GM10847 (cell line): Measurements from ENCODE around the gene HOOK2.

Experiments
- POLR2A ChIP-seq: IDR thresholded peaks from 2 replicates; pipeline ENCODE4 v1.6.1; 2011; ENCODE audit not compliant: insufficient read length; ENCODE audit errors: extremely low read depth

HOOK2 gene

DNA sequence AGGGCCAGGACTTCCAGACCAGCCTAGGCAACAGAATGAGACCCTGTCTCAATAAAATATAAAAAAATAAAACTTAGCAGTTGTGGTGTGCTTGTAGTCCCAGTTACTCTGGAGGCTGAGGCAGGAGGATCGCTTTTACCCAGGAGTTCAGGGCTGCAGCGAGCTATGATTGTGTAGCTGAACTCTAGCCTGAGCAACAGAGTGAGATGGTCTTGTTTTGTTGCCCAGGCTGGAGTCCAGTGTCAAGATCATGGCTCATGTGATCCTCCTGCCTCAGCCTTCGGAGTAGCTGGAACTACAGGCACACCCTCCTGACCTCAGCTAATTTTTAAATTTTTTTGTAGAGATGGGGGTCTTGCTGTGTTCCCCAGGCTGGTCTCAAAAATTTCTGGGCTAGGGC, 11.6 kb upstream of the HOOK2 start:
- no peak for TF ChIP-seq POLR2A

DNA sequence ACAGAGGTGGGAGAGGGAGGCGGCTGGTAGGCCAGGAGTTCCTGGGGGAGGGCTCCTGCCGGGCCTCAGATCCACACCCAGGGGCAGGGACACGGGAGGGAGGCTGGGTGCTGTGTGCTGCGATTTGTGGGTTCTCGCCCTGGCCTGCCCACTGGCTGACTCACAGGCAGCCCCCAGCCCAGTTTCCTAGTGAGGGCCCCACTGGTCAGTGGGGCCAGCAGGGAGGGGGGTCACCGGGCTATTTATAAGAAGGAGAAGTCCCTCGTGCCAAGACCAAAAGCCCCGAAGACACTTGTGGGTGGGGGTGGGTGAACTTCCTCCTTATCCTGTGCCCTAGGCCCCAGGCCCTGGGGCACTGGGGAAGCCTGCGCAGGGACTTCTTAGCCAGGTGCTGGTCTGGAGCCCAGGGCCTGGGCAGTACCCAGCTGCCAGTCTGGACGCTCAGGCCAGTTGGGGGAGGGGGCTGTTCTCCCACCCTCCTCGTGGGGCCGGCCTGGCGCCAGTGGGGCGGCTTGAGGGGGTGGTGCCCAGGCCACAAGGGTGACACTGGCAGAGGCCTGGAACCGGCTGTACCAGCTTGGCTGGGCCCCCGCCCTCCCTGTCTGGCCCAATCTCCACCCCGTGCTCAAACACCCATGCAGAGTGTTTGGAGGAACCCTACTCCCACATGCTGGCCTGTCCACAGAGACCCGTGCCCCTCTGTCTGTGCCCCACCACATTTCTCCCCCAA, 11.0 kb upstream of the HOOK2 start:
- TF ChIP-seq POLR2A = no peak

DNA sequence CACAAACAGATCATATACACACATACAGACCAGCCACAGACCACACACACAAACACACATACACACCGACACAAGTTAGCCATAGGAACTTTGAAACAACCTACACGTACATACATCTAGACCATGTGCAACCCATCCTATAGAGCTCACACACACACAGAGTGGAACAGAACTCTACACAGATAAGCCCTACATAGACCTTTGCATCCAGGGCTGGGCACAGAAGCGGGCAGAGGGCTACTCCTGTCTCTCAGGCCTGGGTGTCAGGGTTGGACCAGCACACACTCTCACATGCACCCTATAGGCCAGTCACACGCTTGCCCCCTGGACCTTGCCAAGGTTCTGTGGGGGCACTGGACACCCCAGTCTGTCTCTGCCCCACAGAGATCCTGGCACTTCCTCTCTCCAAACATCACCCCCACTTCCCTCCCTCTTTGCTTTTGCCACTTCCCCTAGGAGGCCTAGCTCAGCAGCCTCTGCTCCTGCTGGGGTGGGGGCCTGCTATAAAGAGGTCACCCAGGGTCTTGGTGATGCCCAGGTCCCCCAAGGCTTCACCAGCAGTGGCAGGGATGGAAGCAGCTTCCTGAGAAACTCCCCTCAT, 10.2 kb upstream of the HOOK2 start:
- TF ChIP-seq POLR2A = no peak

DNA sequence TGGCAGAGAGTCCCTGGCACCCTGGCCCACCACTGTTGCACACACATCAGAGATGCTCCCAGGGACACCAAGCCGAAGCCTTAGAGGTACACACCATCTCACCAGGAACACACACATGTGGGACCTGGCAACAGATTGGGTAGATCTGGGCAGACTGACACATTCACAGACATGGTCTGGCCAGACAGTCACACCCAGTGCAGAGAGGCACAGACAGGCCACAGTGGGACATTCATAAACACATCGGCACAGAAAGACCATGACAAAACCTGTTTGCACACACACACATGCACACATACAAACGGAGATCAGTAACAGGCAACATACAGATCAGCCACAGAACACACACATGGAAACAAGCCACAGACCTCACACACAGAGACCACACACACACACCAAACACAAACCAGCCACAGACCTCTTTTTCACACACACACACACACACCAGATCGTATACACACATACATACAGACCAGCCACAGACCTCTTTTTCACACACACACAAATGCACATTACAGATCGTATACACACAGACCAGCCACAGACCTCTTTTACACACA, 9.6 kb upstream of the HOOK2 start:
- TF ChIP-seq POLR2A = no peak

DNA sequence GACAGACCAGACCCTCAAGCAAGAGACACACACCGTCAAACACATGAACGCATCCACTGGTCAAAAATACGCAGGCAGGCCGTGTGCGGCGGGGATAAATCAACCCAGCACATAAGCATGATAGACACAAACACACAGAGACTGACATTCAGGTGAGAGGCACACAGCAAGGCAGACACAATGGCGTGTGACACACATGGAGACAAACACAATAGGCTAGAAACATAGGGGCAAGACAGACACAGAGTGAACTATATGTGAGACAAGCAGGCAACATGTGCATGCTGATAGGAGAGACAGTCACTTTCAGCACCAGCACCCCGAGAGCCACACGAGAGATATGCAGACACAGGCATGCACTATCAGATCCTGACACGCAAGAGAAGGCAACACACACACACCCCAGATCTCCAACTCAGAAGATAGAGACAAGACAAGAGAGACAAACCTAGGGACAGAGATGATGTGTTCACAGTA, 9.1 kb upstream of the HOOK2 start:
- TF ChIP-seq POLR2A = no peak

DNA sequence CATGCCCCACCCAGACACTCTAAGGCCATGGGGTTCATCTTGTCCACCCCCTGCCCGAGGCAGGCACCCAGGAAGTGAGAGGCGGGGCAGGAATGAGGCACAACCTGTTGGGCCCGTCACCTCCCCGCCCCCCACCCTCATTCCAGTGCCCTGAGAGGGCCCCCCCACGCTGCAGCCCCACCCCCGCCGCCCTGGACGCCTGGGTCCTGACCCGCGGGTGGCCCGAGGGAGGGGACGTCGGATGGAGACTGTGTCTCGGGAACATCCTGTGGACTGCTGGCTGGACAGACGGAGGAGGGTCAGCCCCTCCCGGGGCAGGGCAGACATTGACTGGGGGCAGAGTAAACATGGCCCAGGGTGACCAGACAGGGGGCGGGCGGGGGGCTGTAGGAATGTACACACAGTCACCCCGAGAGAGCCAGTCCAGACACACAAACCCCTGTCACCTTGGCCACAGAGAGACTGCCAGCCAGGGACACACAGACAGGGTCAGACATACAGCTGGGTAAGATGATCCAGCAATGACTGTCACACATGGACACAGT, 8.6 kb upstream of the HOOK2 start:
- TF ChIP-seq POLR2A = no peak

DNA sequence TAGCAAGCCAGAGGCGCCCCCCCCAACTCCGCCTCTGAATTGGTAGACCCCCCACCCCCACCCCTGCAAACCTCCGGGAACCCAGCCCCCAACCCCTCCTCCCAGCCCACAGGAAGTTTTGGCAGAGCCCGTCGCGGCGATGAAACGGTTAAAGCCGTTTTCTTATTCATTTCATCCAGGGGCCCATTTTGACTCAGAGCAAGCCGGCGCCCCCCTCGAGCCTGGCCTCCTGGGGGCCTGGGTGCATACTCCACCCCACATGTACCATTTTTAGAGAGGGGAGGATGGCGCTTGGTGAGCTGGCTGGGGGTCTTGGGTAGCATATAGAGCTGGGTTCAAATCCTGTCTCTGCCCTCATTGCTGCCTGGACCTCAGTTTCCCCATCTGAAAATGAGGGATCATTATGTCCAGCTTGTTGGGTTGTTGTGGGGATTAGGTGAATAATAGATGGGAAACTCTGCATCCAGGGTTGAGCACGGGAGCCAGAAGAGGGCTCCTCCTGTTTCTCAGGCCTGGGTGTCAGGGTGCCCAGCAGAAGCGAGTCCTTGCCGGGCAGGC, 8.0 kb upstream of the HOOK2 start:
- TF ChIP-seq POLR2A = no peak

DNA sequence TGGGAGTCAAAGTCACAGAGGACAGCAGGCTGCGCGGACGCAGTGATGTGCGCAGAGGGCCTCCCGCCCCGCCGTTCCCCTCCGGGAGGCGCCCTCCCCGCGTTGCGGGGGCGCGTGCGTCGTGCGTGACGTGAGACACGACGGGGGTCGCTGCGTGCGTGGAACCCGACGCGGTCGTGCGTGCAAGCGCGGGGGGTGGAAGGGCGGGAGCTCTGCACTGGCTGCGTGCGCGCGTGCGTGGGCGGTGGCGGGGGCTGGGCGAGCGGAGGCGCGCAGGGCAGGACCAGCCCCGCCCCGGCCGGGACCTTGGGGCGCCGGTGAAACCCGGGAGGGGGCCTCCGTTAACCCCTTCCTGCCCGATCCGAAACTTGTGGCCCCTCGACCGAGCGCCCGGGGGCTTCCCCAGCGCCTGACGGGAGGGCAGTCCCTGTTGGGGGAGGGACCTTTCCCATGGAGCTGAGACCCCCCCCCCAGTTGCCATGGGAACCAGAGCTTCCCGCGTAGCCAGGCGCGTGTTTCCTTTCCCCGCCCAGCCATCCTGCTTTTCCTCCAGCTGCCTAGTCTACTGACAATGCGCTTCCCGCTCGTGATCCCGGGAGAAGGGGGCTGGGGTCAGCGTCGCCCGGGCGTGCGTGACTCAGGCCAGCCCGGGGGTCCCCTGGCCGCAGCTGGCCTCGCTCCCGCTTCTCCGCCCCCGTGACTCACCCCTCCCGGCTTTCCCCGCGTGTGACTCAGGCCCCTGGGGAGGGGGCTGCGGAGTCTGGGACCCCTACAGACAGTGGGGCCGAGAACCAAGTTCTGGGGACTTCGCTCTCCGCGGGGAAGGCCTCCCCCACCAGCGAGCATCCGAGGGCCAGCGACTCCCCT, 7.3 kb upstream of the HOOK2 start:
- TF ChIP-seq POLR2A = peak; percentile 41

DNA sequence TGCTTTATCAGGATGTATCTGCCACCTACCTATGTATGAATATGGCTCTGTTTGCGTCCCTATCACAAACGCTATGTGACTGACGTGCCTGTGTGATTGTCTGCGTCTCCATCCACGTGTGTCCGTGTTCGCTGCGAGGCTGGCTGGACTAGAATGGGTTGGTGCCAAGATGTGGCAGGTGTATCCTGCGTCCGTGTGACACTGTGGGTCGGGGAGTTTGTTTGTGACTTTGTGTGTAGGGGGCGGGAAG, 6.7 kb upstream of the HOOK2 start:
- TF ChIP-seq POLR2A = no peak

DNA sequence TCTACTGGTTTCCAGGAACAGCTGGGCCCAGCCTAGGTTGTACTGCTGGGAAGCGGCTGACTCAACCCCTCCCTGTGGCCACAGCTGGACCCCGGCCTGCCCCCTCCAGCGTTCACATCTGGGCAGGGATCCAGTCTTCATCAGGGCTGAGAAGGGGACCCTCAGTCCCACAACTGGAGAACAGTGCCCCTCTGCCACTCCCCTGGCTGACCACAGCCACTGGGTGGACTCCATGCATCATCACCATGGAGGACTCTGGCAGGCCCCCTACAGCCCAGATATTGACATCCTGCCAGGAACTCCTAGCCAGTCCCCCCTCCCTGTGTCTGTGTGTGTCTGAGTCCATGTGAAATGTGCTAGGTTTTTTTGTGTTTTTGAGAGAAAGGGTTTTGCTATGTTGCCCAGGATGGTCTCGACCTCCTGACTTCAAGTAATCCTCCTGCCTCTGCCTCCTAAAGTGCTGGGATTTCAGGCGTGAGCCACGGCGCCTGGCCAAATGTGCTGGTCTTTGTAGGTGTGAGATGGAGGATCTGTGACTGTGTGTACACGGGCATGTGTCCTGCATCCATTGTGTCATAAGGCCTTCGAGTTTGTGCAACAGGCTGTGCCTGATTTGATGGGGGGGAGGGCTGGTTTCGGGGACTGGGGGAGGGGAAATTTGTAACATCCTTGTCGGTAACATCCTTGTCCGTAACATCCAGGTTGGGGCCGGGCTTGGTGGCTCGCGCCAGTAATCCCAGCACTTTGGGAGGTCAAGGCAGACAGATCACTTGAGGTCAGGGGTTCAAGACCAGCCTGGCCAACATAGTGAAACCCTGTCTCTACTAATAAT, 4.0 kb upstream of the HOOK2 start:
- no peak for TF ChIP-seq POLR2A

DNA sequence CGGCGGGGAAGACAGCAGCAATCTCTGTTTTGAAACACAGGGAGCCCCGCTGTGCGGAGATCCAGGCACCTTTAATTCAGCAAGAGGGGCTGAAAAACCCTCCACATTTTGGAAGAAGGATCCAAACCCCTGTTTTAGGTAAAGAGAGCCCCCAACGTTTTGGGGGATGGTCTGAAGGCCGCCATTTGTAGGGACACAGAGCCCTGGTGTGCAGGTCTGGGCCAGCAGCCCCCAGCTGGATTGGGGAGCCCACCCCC, 3.5 kb upstream of the HOOK2 start:
- no peak for TF ChIP-seq POLR2A

DNA sequence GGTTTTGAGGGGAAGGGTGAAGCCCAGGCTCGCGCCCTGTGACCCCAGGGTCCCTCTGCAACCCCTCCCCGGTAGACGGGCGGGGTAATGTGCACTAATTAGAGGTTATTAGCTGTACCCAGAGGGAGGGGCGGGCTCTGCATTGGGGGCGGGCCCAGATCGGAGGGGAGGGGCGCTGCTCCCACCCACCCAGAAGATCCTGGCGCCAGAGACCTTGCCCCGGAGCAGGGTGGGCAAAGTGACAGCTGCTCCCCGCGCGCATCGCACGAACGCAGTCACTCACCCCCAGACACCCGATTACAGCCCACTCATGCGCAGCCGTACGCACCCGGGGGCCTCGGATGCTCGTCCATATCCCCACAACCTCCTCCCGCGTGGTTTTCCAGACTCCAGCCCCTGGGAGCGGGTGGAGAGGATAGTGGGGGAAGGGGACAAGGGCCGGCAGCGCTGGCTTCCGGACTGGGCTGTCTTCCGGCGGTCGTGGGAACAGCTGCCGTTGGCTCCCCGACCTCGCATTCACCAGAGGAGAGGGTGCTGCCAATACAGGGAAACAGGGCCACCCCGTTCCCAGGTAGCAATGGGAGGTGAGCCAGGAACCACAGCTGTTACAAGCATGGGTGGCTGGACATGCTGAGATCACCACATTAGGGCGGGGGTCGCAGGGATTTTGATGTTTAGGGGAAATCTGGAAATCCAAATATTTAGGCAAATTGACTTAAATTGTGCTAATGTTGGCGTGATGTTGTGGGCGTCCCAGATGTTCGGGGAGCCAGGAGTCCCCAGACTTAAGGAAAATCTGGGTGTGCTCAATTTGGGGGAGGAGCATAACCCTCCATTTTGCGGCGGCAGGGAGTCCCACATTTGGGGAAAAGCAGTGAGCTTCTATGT, 2.9 kb upstream of the HOOK2 start:
- peak; percentile 49 for TF ChIP-seq POLR2A

DNA sequence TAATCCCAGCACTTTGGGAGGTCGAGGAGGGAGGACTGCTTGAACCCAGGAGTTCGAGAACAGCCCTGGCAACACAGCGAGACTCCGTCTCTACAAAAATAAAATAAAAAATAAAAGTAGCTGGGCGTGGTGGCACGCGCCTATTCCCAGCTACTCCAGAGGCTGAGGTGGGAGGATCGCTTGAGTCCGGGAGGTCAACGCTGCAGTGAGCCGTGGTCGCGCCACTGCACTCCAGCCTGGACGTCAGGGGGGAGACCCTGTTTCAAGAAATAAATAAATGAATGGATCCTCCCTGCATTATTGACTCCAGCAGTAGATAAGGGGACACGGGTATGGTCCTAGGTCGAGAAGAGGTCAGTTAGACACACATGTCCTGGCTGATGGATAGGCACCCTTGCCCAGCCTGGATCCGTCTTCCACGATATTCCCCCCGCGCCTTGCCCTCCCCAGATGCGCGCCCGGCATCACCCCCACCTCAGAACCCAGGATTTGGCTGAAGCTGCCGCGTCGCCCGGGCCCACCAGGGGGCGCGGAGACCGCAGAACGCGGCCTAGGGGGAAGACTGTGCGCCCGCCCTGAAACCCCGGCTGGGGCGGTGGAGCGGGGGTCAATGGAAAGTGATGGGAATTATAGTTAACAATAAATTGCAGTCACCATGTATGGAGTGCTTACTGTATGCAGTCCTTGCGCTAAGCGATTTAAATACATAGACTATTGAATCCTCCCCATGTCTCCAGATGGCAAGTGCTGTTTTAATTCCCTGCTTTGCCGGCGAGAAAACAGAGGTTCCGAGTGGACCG, 2.1 kb upstream of the HOOK2 start:
- no peak for TF ChIP-seq POLR2A
